ENCODE results near the gene SLC25A12. TPM values are rescaled to one million over a fixed set of nuclear protein-coding genes. Genes with fewer than 3 reads are reported as not detected.
"Not testable (repeated sequence)": the region's sequence is repeated elsewhere in the genome, so short reads cannot be mapped to it uniquely, and the experiment has no call there.

SLC25A12 gene
- total RNA-seq, 2 experiments from 2014 or later: 24.1 to 28.1 TPM

- peaks cover 72% of the 10 kb centered on the region for H3K36me3 Mint-ChIP-seq (ENCODE audit: low read depth)
- DNase-seq, H3K9me3 Mint-ChIP-seq, CTCF ChIA-PET, H3K27ac Mint-ChIP-seq, H3K4me3 Mint-ChIP-seq, H3K4me1 Mint-ChIP-seq, POLR2A ChIA-PET, H3K27me3 Mint-ChIP-seq: not testable (repeated sequence)
Measured at GRCh38 chr2:171758762-171759161, 135.3 kb downstream of the SLC25A12 start.

DNA sequence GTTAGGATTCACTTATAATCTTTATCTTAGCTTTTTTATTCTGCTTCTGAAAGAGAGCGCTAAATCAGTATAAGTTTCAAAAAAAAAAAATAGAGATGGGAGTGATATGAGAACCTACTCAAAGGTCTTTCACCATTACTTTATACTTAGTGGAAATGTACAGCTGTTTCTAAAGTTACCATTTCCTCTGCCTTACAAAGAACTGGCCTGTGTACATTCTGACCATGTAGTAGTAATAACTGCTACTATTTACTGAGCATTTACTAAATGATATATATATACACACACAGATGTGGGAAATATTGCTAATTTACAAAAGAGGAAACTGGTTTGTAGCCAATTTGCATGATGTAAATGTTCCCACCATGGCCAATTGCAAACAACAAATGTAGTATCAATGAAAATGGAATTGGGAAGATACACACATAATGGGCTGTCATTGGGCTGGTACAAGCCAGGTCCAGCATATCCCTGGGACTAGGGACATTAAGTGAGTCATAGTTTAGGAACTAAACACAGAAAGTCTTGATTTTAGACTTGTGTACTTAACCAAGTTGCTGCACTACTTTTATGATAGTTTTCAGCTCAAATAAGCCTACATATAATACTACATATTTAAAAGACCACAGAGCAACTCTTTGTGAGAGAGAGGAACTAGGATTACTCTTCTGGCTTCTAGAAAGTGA, 139.6 kb downstream of the SLC25A12 start:
- Mint-ChIP-seq H3K4me3 (no peak overlapping the region), H3K27ac (no peak overlapping the region), H3K9me3 (peaks cover 6% of the 10 kb centered on the region), H3K36me3 (ENCODE audit: low read depth) (peaks cover 67% of the 10 kb centered on the region), H3K27me3 (no peaks in the 10 kb centered on the region), H3K4me1 (no peaks in the 10 kb centered on the region)
- ChIA-PET POLR2A (no interaction called here), CTCF (interaction anchor here (0.9 kb wide), 1 partner anchor 31 kb away, joined by 3 read pairs; no protein-coding TSS in a partner anchor)
- DNase-seq: no peak

DNA sequence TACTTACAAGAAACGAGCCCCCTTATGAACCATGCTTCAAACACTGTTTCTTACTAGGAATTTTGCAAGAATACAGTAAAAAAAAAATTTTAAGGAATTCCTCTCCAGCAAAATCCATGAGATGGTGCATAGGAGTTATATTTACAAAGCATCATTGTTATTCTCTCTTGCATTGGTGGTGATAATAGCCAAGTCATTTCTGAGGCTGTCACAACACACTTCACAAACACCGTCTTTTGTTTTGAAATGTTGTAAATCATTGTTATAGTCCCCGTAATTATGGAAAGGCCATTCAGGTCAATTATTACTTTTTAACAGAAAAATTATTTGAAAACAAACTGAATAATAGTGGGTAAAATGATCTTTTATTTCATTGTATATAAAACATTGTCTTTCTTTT, 146.7 kb downstream of the SLC25A12 start:
- peaks cover 61% of the 10 kb centered on the region for H3K36me3 Mint-ChIP-seq (ENCODE audit: low read depth)
- ChIA-PET POLR2A (no interaction called here), CTCF (no interaction called here)
- H3K4me1 Mint-ChIP-seq: no peaks in the 10 kb centered on the region
- DNase-seq: no peak
- H3K27me3 Mint-ChIP-seq: no peaks in the 10 kb centered on the region
- H3K4me3 Mint-ChIP-seq: no peak overlapping the region
- H3K27ac Mint-ChIP-seq: no peak overlapping the region
- H3K9me3 Mint-ChIP-seq: no peaks in the 10 kb centered on the region

GRCh38 chr2:171745806-171746205, 148.2 kb downstream of the SLC25A12 start:
- no peaks in the 10 kb centered on the region for H3K27me3 Mint-ChIP-seq
- no peak for DNase-seq
- H3K4me1 Mint-ChIP-seq: no peaks in the 10 kb centered on the region
- H3K9me3 Mint-ChIP-seq: no peaks in the 10 kb centered on the region
- CTCF ChIA-PET: no interaction called here
- H3K4me3 Mint-ChIP-seq: no peak overlapping the region
- POLR2A ChIA-PET: no interaction called here
- H3K27ac Mint-ChIP-seq: no peak overlapping the region
- H3K36me3 Mint-ChIP-seq (ENCODE audit: low read depth): peaks cover 62% of the 10 kb centered on the region

GRCh38 chr2:171745141-171745540, 148.9 kb downstream of the SLC25A12 start:
- ChIA-PET POLR2A (no interaction called here), CTCF (no interaction called here)
- no peaks in the 10 kb centered on the region for H3K9me3 Mint-ChIP-seq
- no peaks in the 10 kb centered on the region for H3K27me3 Mint-ChIP-seq
- H3K4me1 Mint-ChIP-seq: no peaks in the 10 kb centered on the region
- no peak overlapping the region for H3K27ac Mint-ChIP-seq
- H3K4me3 Mint-ChIP-seq: no peak overlapping the region
- DNase-seq: no peak
- peaks cover 57% of the 10 kb centered on the region for H3K36me3 Mint-ChIP-seq (ENCODE audit: low read depth)

DNA sequence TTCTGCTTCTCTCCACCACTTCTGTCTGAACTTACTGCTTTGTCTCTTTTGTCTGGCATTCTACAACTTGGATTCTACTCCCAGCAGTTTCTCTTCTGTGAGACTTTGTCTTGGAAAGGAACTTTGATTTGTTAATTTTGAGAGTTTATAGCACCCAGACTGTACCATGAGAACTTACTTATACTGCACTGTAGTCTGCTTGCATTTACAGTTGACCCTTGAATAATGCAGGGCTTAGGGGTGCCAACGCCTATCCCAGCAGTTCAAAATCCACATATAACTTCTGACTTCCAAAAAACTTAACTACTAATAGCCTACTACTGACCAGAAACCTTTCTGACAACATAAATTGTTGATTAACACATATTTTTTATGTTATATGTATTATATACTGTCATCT, 151.3 kb downstream of the SLC25A12 start:
- Mint-ChIP-seq H3K36me3 (ENCODE audit: low read depth) (peaks cover 50% of the 10 kb centered on the region), H3K4me3 (no peak overlapping the region), H3K27ac (no peak overlapping the region), H3K27me3 (no peaks in the 10 kb centered on the region), H3K9me3 (no peaks in the 10 kb centered on the region), H3K4me1 (no peaks in the 10 kb centered on the region)
- CTCF ChIA-PET: interaction anchor here (1.2 kb wide), 1 partner anchor 39 kb away, joined by 4 read pairs; no protein-coding TSS in a partner anchor
- no peak for DNase-seq
- POLR2A ChIA-PET: interaction anchor here (0.6 kb wide), 1 partner anchor 24 kb away, joined by 4 read pairs; no protein-coding TSS in a partner anchor

DNA sequence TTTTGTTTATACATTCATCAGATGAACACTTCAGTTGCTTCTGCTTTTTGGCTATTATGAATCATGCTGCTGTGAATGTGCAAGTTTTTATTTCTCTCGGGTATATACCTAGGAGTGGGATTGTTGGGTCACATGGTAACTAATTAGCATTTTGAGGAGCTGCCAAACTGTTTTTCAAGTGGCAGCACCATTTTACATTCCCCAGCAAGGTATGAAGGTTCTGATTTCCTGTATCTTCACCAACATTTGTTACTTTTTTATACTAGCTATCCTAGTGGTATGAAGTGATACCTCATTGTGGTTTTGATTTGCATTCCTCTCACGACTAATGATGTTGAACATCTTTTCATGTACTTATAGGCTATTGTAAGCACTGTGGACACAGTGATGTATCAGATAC, 152.9 kb downstream of the SLC25A12 start:
- ChIA-PET POLR2A (no interaction called here), CTCF (interaction anchor here (0.9 kb wide), 1 partner anchor 386 kb away, joined by 3 read pairs; no protein-coding TSS in a partner anchor)
- DNase-seq: no peak
- no peak overlapping the region for H3K4me3 Mint-ChIP-seq
- peaks cover 58% of the 10 kb centered on the region for H3K36me3 Mint-ChIP-seq (ENCODE audit: low read depth)
- no peak overlapping the region for H3K27ac Mint-ChIP-seq
- H3K27me3 Mint-ChIP-seq: no peaks in the 10 kb centered on the region
- H3K9me3 Mint-ChIP-seq: no peaks in the 10 kb centered on the region
- H3K4me1 Mint-ChIP-seq: no peaks in the 10 kb centered on the region

GRCh38 chr2:171735991-171736710, 157.9 kb downstream of the SLC25A12 start:
- Mint-ChIP-seq H3K4me3 (no peak overlapping the region), H3K9me3 (no peaks in the 10 kb centered on the region), H3K36me3 (ENCODE audit: low read depth) (peaks cover 67% of the 10 kb centered on the region)

More at GRCh38 chr2:171735991-171736710, 157.9 kb downstream of the SLC25A12 start:
- ChIA-PET POLR2A (no interaction called here), CTCF (no interaction called here)
- DNase-seq: no peak
- Mint-ChIP-seq H3K4me1 (no peaks in the 10 kb centered on the region), H3K27me3 (no peaks in the 10 kb centered on the region), H3K27ac (no peak overlapping the region)

Other genes starting within 250 kb of the SLC25A12 start
- gene DYNC1I2, start 206.8 kb downstream of the SLC25A12 start, total RNA-seq: 10 to 100 TPM; 51.5 to 55.3 TPM
- 10 to 100 TPM; 59.4 to 59.5 TPM for gene HAT1, start 28.2 kb upstream of the SLC25A12 start, total RNA-seq
- 1 to 10 TPM; 2.8 to 2.9 TPM for gene METAP1D, start 105.7 kb upstream of the SLC25A12 start, total RNA-seq
- gene DLX1, start 191.3 kb upstream of the SLC25A12 start, total RNA-seq: under 1 TPM in 1 of 2 experiments, not detected in 1; 0.18 TPM
- not detected for gene DLX2, start 208.7 kb upstream of the SLC25A12 start, total RNA-seq

All from activated CD4-positive, alpha-beta memory T cell treated with anti-CD3 and anti-CD28 coated beads, Interleukin-2, amount 10 ng/mL, durations not matched to agents 7 days and 5 days (primary cell).